LNCAP (cell line): ENCODE results near the gene ARHGEF10L.

Source experiments
- TF ChIP-seq, protein P1 (sequence below): fragments of 450-650 bp; IDR thresholded peaks from 2 replicates; pipeline ENCODE4 v1.5.1; 2017; ENCODE audit warnings: mild to moderate bottlenecking

ARHGEF10L gene

DNA sequence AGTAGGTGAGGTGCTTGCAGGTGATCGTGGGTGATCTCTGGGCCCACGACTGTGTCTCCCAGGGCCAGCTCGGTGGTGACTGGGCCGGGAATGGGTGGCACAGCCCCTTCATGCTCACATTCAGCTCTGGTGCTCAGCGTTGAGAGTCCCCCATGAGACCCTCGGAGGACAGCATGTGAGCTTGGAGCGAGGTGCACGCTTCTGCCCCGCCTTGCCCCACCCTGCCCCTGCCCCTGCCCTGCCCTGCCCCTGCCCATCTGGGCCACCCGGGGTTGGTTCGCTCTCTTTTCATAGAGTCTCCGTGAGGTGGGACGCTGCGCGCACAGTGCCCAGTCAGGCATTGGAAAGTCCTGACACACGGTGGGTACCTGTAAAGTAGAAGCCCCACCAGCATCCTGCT, 140.4 kb downstream of the ARHGEF10L start:
- TF ChIP-seq, protein P1, sequence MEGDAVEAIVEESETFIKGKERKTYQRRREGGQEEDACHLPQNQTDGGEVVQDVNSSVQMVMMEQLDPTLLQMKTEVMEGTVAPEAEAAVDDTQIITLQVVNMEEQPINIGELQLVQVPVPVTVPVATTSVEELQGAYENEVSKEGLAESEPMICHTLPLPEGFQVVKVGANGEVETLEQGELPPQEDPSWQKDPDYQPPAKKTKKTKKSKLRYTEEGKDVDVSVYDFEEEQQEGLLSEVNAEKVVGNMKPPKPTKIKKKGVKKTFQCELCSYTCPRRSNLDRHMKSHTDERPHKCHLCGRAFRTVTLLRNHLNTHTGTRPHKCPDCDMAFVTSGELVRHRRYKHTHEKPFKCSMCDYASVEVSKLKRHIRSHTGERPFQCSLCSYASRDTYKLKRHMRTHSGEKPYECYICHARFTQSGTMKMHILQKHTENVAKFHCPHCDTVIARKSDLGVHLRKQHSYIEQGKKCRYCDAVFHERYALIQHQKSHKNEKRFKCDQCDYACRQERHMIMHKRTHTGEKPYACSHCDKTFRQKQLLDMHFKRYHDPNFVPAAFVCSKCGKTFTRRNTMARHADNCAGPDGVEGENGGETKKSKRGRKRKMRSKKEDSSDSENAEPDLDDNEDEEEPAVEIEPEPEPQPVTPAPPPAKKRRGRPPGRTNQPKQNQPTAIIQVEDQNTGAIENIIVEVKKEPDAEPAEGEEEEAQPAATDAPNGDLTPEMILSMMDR, result no peak

DNA sequence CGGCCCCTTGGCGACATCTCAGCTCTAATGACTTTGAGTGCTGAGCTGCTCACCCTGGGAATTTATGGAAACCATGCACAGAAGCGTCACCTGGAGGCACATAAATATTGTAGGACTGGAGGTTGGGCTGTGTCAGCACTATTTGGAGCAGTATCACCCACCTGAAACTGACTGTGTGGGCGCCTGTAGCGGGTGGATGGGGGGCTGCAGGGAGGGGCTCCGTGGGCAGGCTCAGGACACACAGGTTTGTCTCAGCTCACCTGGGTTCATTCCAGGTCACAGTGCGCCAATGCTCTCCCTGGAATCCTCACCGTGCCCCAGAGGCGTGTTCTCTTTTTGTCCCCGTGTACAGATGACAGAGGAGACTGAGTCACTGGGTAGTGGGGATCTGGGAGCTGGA, 140.8 kb downstream of the ARHGEF10L start:
- TF ChIP-seq, protein P1, result no peak

DNA sequence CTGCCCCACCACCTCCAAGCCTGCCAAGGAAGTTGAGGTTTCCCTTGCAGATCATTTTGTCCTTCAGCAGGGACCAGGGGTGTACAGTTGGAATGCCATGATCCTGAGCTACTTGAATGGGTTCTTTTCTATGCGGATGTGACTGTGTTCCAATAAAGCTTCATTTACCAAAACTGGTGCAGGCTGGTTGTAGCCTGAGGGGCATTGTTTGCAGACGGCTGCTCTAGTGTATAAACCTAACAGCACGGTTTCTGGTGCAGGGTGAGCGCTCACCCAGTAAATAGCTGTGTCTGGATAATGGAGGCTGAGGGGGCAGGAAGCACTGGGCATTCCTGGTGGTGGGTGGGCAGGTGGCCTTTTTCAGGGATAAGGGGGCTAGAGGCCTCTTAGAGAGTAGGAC, 142.9 kb downstream of the ARHGEF10L start:
- TF ChIP-seq, protein P1, result no peak

DNA sequence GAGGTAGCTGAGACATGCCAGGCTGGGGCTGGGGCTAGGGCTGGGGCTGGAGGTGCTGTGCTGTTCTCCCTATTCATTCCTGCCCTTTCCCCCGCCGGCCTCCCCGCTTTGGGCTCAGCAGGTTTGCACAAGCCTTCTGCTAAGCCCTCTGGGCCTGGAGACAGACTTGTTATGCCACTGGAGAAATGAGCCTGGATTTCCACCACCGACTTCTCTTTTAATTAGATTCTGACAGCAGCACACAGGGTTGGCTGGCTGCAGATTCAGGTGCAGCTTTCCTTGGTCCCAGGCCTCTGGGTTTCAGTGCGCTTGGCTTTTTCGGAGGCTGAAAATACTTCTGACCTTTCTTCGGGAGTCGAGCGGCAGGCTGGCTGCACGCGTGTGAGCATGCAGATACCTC, 144.1 kb downstream of the ARHGEF10L start:
- TF ChIP-seq, protein P1, result no peak

DNA sequence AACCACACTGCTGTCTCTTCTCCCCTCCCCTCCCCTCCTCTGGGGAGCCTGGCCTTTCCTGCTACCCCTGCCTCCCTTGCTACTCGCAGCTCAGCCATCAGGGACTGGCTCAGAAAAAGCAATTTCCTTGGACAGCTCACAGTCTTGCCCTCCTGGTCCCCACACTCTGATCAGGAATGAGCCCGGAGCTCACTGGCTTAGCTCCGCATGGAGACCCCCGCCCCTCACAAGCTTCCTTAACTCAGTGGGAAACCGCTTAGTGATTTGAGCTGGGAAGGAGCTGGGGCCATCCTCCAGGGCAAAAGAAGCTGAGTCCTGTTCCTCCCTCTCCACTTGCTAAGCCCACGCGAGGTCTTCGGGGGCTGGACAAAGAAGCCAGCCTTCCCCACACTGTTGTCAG, 145.3 kb downstream of the ARHGEF10L start:
- TF ChIP-seq, protein P1, result no peak

DNA sequence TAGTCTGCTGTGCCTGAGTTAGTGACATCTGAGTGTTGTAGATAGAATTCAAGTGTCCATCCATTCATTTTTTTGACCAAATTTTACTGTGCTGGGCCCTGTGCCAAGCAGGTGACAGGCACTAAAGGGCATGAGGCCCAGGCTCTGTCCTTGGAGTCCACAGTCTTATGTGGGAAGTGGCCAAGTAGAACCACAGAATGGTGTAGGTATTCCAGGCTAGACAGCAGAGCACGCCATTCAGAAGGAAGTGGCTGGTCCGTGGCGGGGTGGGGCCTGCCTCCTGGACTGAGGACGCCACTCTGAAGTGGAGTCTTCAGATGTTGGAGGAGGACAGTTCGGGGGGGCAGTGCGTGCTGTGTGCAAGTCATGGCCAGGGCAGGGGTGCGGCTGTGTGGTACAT, 146.8 kb downstream of the ARHGEF10L start:
- TF ChIP-seq, protein P1, result no peak

DNA sequence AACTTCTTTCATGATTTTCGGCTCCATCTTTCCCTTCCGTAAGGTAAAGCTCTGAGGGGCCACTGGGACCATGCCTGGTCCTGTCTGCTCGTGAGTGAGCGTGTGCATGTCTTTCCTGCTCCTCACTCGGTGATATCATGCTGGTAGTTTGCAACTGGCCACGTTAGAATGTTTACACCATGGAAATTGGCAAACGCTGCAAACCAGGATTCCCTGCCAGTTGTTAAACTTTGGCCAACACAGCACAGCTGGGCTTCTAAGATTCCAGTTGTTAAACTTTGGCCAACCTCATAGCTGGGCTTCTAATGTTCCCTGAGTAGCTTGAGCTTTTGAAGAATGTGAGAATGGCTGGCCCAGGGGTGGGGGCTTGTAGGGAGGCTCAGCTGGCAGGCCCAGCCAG, 147.6 kb downstream of the ARHGEF10L start:
- TF ChIP-seq, protein P1, result no peak

DNA sequence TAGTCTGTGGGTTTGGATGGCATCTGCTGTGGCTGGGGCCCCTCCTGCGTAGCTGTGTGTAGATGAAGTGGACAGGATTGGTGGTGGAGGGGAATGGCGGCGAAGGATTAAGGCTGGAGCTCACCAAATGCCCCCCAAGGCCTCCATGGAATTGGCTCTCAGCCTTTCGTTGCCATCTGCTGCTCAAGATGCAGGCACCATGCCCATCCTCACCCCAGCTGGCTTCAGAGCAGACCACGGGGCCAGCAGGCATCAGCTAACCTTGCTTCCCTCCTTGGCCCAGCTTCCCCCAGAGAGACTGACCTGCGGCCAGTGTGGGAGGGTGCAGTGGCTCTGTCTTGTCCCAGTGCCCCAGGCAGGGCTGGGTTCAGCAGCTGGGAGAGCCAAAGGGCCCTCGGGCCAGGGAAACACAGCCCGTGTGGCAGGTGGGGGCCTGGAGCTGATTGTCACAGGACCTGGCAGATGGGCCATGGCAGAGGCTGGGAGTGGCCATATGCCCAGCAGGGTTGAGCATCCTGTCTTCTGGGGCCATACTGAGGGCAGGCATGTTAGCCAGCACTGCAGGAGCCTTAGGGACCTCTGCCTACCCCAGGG, 148.8 kb downstream of the ARHGEF10L start:
- TF ChIP-seq, protein P1, result no peak
